CD4-positive, alpha-beta T cell (primary cell): ENCODE results near the gene SOX15. TPM values are rescaled to one million over a fixed set of nuclear protein-coding genes. Genes with fewer than 3 reads are reported as not detected.

Source experiments
- ATAC-seq: fragments of 200-7000 bp; cut with Tn5 transposase; one replicate; pipeline ENCODE4 v1.10.0; 2022; ENCODE audit warnings: mild to moderate bottlenecking; ENCODE audit not compliant: poor library complexity
- CTCF ChIA-PET: fragments of 350-600 bp; sonication (Branson Sonifier 250); formaldehyde crosslinking; loops from one replicate; lab custom pipeline; 2021; ENCODE audit warnings: antibody characterized with exemption, inconsistent platforms; lab: Charles Lee
- POLR2A ChIA-PET: fragments of 350-600 bp; sonication (Branson Sonifier 250); formaldehyde crosslinking; loops from one replicate; lab custom pipeline; 2021; ENCODE audit warnings: antibody characterized with exemption, inconsistent platforms; lab: Charles Lee
- DNase-seq, 14 experiments: peaks; one replicate each; pipeline ENCODE4 v3.0.0-alpha.2; 2013 to 2020; ENCODE audit warnings: mixed read lengths in 2 of 14
- H3K27ac ChIP-seq, 2 donors: one replicate each; pipeline versions ENCODE4 v1.5.1 to v1.7.0; 2013; ENCODE audit warnings: low read length in 2 of 2, low read depth in 1 of 2, mild to moderate bottlenecking in 1 of 2
- H3K27me3 ChIP-seq, 2 experiments: 1 replicate in 1 of 2; 2 replicates in 1 of 2; pipeline versions ENCODE4 v1.6.1 to v1.7.0; 2013; ENCODE audit warnings: low read length in 2 of 2, control low read depth in 1 of 2, mild to moderate bottlenecking in 1 of 2, moderate library complexity in 1 of 2; ENCODE audit not compliant: insufficient read depth in 2 of 2, control insufficient read depth in 1 of 2
- H3K36me3 ChIP-seq: one replicate; pipeline ENCODE4 v1.6.1; 2013; ENCODE audit warnings: low read length, control low read depth; ENCODE audit not compliant: insufficient read depth
- H3K4me1 ChIP-seq: one replicate; pipeline ENCODE4 v1.6.1; 2013; ENCODE audit warnings: low read length, control low read depth; ENCODE audit not compliant: insufficient read depth
- H3K4me3 ChIP-seq: one replicate; pipeline ENCODE4 v1.5.1; 2013; ENCODE audit warnings: mild to moderate bottlenecking, low read length, moderate library complexity
- H3K9me3 ChIP-seq, 2 experiments: 1 replicate in 1 of 2; 2 replicates in 1 of 2; pipeline versions ENCODE4 v1.6.1 to v1.7.0; 2013; ENCODE audit warnings: low read length in 2 of 2, mild to moderate bottlenecking in 2 of 2, control low read depth in 1 of 2, moderate library complexity in 1 of 2; ENCODE audit not compliant: control insufficient read depth in 1 of 2, insufficient read depth in 1 of 2
- H3K27ac Mint-ChIP-seq: one replicate; pipeline ENCODE4 v1.8.0; 2020; ENCODE audit warnings: mixed read lengths
- H3K27me3 Mint-ChIP-seq: one replicate; pipeline ENCODE4 v1.8.0; 2021; ENCODE audit warnings: mixed read lengths
- H3K36me3 Mint-ChIP-seq: one replicate; pipeline ENCODE4 v1.8.0; 2021; ENCODE audit warnings: low read depth, mixed read lengths
- H3K4me1 Mint-ChIP-seq: one replicate; pipeline ENCODE4 v1.8.0; 2021; ENCODE audit warnings: low read depth, mixed read lengths
- H3K4me3 Mint-ChIP-seq: one replicate; pipeline ENCODE4 v1.8.0; 2020; ENCODE audit warnings: mild to moderate bottlenecking, mixed read lengths
- H3K9me3 Mint-ChIP-seq: one replicate; pipeline ENCODE4 v1.8.0; 2020; ENCODE audit warnings: mixed read lengths
- intact Hi-C, 2 experiments: fragments of 100-400 bp; cut with DNase I in 1 of 2; cut with micrococcal nuclease in 1 of 2; formaldehyde crosslinking; loops; one replicate each; pipeline versions ENCODE4 v1.15.1 to v1.9.0; 2023 to 2025; cut with DNase I, micrococcal nuclease
- total RNA-seq, 174 experiments: library from RNA in 2 of 174; stranded (reverse) in 2 of 174; gene quantifications; one replicate each; pipeline ENCODE4 v1.2.3 and lab custom pipeline; 2021 to 2026
- TF ChIP-seq, protein P1 (sequence below): fragments of 200-600 bp; IDR thresholded peaks from one replicate; pipeline ENCODE4 v1.8.0; 2022; ENCODE audit warnings: antibody characterized with exemption, mild to moderate bottlenecking

SOX15 gene
- total RNA-seq, 2 experiments from 2014 or later: 0.30 TPM; not detected in 1

DNA sequence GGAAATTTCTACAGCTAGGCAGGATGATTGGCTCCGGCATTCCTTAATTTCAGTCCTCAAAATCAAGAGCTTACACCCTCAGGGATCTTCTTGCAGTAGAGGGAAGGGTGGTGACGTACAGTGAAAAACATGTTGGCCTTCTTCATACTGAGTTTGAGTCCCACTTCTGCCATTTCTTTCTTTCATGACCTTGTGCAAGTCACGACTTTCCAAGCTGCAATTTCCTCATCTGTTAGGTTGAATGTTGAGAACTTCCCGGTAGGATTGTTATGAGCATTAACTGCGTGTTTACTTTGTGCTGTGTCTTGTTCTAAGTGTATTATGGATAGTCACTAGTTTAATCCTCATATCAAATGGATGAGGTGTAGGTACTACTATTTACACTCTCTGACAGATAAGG lies 20.3 kb downstream of the SOX15 start:
- no peak overlapping the region for H3K27ac ChIP-seq
- peaks cover 79% of the 10 kb centered on the region for H3K36me3 Mint-ChIP-seq
- H3K36me3 ChIP-seq: peaks cover 64% of the 10 kb centered on the region
- TF ChIP-seq, protein P1, sequence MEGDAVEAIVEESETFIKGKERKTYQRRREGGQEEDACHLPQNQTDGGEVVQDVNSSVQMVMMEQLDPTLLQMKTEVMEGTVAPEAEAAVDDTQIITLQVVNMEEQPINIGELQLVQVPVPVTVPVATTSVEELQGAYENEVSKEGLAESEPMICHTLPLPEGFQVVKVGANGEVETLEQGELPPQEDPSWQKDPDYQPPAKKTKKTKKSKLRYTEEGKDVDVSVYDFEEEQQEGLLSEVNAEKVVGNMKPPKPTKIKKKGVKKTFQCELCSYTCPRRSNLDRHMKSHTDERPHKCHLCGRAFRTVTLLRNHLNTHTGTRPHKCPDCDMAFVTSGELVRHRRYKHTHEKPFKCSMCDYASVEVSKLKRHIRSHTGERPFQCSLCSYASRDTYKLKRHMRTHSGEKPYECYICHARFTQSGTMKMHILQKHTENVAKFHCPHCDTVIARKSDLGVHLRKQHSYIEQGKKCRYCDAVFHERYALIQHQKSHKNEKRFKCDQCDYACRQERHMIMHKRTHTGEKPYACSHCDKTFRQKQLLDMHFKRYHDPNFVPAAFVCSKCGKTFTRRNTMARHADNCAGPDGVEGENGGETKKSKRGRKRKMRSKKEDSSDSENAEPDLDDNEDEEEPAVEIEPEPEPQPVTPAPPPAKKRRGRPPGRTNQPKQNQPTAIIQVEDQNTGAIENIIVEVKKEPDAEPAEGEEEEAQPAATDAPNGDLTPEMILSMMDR: no peak
- H3K9me3 ChIP-seq: no peaks in the 10 kb centered on the region
- peaks cover 3% of the 10 kb centered on the region for H3K27me3 Mint-ChIP-seq
- intact Hi-C loops: no loop called here
- DNase-seq (no peak), ATAC-seq (no peak)
- peaks cover 24% of the 10 kb centered on the region for H3K4me1 Mint-ChIP-seq
- POLR2A ChIA-PET: interaction anchor here (1.2 to 6.4 kb wide), 2 partner anchors 14 to 118 kb away, joined by 6 to 87 read pairs; partner anchors contain the start of genes MPDU1, TP53 and WRAP53
- no peak overlapping the region for H3K4me3 ChIP-seq
- peaks cover 20% of the 10 kb centered on the region for H3K4me1 ChIP-seq
- no peaks in the 10 kb centered on the region for H3K9me3 Mint-ChIP-seq
- no peak overlapping the region for H3K4me3 Mint-ChIP-seq
- no peaks in the 10 kb centered on the region for H3K27me3 ChIP-seq
- CTCF ChIA-PET: interaction anchor here (2.3 to 2.4 kb wide), 2 partner anchors 9 to 20 kb away, joined by 6 to 8 read pairs; partner anchors contain the start of gene SENP3
- H3K27ac Mint-ChIP-seq: no peak overlapping the region

DNA sequence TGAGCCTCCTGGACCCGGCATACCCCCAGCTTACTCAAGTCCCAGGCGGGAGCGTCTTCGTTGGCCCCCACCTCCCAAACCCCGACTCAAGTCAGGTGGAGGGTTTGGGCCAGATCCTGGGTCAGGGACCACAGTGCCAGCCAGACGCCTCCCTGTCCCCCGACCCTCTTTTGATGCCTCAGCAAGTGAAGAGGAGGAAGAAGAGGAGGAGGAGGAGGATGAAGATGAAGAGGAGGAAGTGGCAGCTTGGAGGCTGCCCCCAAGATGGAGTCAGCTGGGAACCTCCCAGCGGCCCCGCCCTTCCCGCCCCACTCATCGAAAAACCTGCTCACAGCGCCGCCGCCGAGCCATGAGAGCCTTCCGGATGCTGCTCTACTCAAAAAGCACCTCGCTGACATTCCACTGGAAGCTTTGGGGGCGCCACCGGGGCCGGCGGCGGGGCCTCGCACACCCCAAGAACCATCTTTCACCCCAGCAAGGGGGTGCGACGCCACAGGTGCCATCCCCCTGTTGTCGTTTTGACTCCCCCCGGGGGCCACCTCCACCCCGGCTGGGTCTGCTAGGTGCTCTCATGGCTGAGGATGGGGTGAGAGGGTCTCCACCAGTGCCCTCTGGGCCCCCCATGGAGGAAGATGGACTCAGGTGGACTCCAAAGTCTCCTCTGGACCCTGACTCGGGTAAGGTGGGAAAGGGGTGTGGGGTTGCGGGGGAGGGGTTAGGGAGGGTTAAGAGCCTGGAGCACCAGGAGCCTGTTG lies 26.6 kb downstream of the SOX15 start:
- H3K27me3 ChIP-seq: no peaks in the 10 kb centered on the region
- no peak for ATAC-seq
- Mint-ChIP-seq H3K27ac (peak overlapping the region; percentile 93), H3K4me1 (peaks cover 33% of the 10 kb centered on the region), H3K36me3 (peaks cover 56% of the 10 kb centered on the region), H3K9me3 (no peaks in the 10 kb centered on the region), H3K4me3 (peak overlapping the region; percentile 91), H3K27me3 (no peaks in the 10 kb centered on the region)
- CTCF ChIA-PET: no interaction called here
- TF ChIP-seq, protein P1: no peak
- peaks cover 46% of the 10 kb centered on the region for H3K36me3 ChIP-seq
- H3K4me1 ChIP-seq: peaks cover 53% of the 10 kb centered on the region
- intact Hi-C loops: loop anchor here in 1 of 2 experiments (5.0 kb wide), 1 partner anchor 311 kb away; the partner anchor contains the start of genes CTDNEP1 and ELP5
- H3K27ac ChIP-seq: no peak overlapping the region
- H3K4me3 ChIP-seq: no peak overlapping the region
- H3K9me3 ChIP-seq: no peaks in the 10 kb centered on the region
- POLR2A ChIA-PET: interaction anchor here (4.8 kb wide), 2 partner anchors 11 to 124 kb away, joined by 47 to 51 read pairs; partner anchors contain the start of genes TP53 and WRAP53
- no peak for DNase-seq

DNA sequence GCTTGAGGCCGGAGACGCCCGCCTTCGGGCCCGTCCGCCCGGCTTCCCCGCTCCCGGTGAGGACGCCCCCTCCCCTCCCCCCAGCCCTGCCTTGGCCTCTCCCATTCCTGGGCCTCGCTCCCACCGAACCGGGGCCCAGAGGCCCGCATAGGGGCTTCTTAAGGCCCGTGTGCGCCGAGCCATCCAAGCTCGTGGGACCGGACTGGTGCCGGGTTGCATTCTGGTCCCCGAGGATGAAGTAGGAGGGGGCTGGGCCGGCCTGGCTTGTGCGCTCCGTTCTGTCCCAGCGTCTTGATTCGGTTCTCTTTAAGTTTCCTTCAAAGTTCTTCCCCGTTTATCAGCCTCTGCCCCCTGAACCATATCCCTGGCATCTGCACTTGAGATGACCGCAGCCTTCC lies 27.7 kb downstream of the SOX15 start:
- TF ChIP-seq, protein P1: no peak
- intact Hi-C loops: loop anchor here in 1 of 2 experiments (5.0 kb wide), 1 partner anchor 310 kb away; the partner anchor contains the start of genes CTDNEP1 and ELP5
- Mint-ChIP-seq H3K9me3 (no peaks in the 10 kb centered on the region), H3K4me1 (peaks cover 34% of the 10 kb centered on the region), H3K36me3 (peaks cover 47% of the 10 kb centered on the region), H3K27ac (peak overlapping the region; percentile 93), H3K4me3 (peak overlapping the region; percentile 91), H3K27me3 (no peaks in the 10 kb centered on the region)
- ATAC-seq: no peak
- Histone ChIP-seq H3K36me3 (peaks cover 40% of the 10 kb centered on the region), H3K4me1 (peaks cover 63% of the 10 kb centered on the region), H3K27me3 (no peaks in the 10 kb centered on the region), H3K9me3 (no peaks in the 10 kb centered on the region), H3K4me3 (peak overlapping the region; percentile 91), H3K27ac (peak overlapping the region; percentile 78 to 88)
- ChIA-PET CTCF (interaction anchor here (2.3 to 2.9 kb wide), 6 partner anchors 27 to 206 kb away, joined by 13 to 48 read pairs (median 16); partner anchors contain the start of genes TMEM102, TP53 and WRAP53), POLR2A (interaction anchor here (1.6 to 4.8 kb wide), 9 partner anchors 12 to 126 kb away, joined by 3 to 51 read pairs (median 17); partner anchors contain the start of genes FXR2, MPDU1, SAT2 and TMEM102)
- DNase-seq: no peak
